ENCODE measurements around the gene RPS6KB2. TPM values are rescaled to one million over a fixed set of nuclear protein-coding genes. Genes with fewer than 3 reads are reported as not detected.
A peak's percentile ranks its signal among the peaks of the same experiment; 100 is the strongest.

Gene RPS6KB2
- total RNA-seq, 4 donors from 2014 or later = 53.5 to 108 (median 75.9) TPM

GRCh38 chr11:67392183-67392715 lies 36.0 kb upstream of the RPS6KB2 start:
- 0 to 8% methylated on average over 2 to 25 of the region's 31 CpGs for WGBS, 2 donors (ENCODE audit: low coverage in 1 of 2)
- Histone ChIP-seq H3K27ac (peak overlapping the region; percentile 86 to 96 (median 91)), H3K36me3 (peaks cover 0 to 1% (median 0%) of the 10 kb centered on the region in 4 donors), H3K4me1 (peaks cover 10 to 39% (median 23%) of the 10 kb centered on the region in 4 donors), H3K9me3 (no peaks in the 10 kb centered on the region), H3K4me3 (peak overlapping the region; percentile 69 to 94 (median 84)), H3K27me3 (no peaks in the 10 kb centered on the region)
- TF ChIP-seq, protein P1, sequence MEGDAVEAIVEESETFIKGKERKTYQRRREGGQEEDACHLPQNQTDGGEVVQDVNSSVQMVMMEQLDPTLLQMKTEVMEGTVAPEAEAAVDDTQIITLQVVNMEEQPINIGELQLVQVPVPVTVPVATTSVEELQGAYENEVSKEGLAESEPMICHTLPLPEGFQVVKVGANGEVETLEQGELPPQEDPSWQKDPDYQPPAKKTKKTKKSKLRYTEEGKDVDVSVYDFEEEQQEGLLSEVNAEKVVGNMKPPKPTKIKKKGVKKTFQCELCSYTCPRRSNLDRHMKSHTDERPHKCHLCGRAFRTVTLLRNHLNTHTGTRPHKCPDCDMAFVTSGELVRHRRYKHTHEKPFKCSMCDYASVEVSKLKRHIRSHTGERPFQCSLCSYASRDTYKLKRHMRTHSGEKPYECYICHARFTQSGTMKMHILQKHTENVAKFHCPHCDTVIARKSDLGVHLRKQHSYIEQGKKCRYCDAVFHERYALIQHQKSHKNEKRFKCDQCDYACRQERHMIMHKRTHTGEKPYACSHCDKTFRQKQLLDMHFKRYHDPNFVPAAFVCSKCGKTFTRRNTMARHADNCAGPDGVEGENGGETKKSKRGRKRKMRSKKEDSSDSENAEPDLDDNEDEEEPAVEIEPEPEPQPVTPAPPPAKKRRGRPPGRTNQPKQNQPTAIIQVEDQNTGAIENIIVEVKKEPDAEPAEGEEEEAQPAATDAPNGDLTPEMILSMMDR (IDR thresholded peaks at IDR 0.05) = no peak
- TF ChIP-seq POLR2A (IDR thresholded peaks at IDR 0.05) = no peak
- no peak for TF ChIP-seq EP300 (IDR thresholded peaks at IDR 0.05; ENCODE audit: low read depth)
- no peak for TF ChIP-seq POLR2AphosphoS5 (IDR thresholded peaks at IDR 0.05)
- intact Hi-C loops (cut with DNase I; ENCODE audit: low total_unique reads) = no loop called here
- DNase-seq = no peak
- in situ Hi-C loops (cut with MboI; ENCODE audit: low pct_ligation_motif_present in 1 of 4, low pct_unique_long_range_greater_than_20kb in 1 of 4, low sequenced_read_pairs in 3 of 4) = loop anchor here in 3 of 4 donors (10.0 to 25.0 kb wide), 2 partner anchors 93 to 130 kb away; partner anchors contain the start of genes AIP (in 2 of the 3) and GRK2 (in 1 of the 3)

DNA sequence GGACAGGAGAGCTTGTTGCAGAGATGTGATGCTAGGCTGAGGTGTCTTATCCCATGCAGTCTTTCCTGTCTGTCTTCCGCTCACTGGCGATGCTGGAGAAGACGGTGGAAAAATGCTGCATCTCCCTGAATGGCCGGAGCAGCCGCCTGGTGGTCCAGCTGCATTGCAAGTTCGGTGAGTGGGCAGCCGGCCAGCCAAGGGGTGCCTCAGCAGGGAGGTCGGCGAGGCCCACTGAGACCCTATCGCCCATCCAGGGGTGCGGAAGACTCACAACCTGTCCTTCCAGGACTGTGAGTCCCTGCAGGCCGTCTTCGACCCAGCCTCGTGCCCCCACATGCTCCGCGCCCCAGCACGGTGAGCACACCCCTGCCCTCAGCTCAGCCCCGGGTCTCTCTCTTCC lies 34.9 kb upstream of the RPS6KB2 start:
- H3K9me3 ChIP-seq = no peaks in the 10 kb centered on the region
- intact Hi-C loops (cut with DNase I; ENCODE audit: low total_unique reads) = no loop called here
- no peak for DNase-seq
- H3K27me3 ChIP-seq = no peaks in the 10 kb centered on the region
- peaks cover 0 to 13% (median 6%) of the 10 kb centered on the region in 4 donors for H3K36me3 ChIP-seq
- in situ Hi-C loops (cut with MboI; ENCODE audit: low pct_ligation_motif_present in 1 of 4, low pct_unique_long_range_greater_than_20kb in 1 of 4, low sequenced_read_pairs in 3 of 4) = loop anchor here in 3 of 4 donors (10.0 to 25.0 kb wide), 2 partner anchors 91 to 131 kb away; partner anchors contain the start of genes AIP (in 2 of the 3) and GRK2 (in 1 of the 3)
- H3K4me3 ChIP-seq = no peak overlapping the region
- H3K4me1 ChIP-seq = peaks cover 10 to 43% (median 25%) of the 10 kb centered on the region in 4 donors
- no peak for TF ChIP-seq POLR2A (IDR thresholded peaks at IDR 0.05)
- TF ChIP-seq, protein P1 (IDR thresholded peaks at IDR 0.05) = no peak
- no peak for TF ChIP-seq POLR2AphosphoS5 (IDR thresholded peaks at IDR 0.05)
- no peak for TF ChIP-seq EP300 (IDR thresholded peaks at IDR 0.05; ENCODE audit: low read depth)
- 94% methylated on average over 18 of the region's 18 CpGs; no CpG with 5 or more reads in 1 of the 2 donors for WGBS, 2 donors (ENCODE audit: low coverage in 1 of 2)
- H3K27ac ChIP-seq = no peak overlapping the region

GRCh38 chr11:67393990-67394389 lies 34.3 kb upstream of the RPS6KB2 start:
- H3K36me3 ChIP-seq = peaks cover 0 to 18% (median 8%) of the 10 kb centered on the region in 4 donors
- H3K4me1 ChIP-seq = peaks cover 10 to 44% (median 25%) of the 10 kb centered on the region in 4 donors

More at GRCh38 chr11:67393990-67394389, 34.3 kb upstream of the RPS6KB2 start:
- H3K27me3 ChIP-seq = no peaks in the 10 kb centered on the region
- no peak overlapping the region for H3K4me3 ChIP-seq
- no peak for DNase-seq
- no peaks in the 10 kb centered on the region for H3K9me3 ChIP-seq
- in situ Hi-C loops (cut with MboI; ENCODE audit: low pct_ligation_motif_present in 1 of 4, low pct_unique_long_range_greater_than_20kb in 1 of 4, low sequenced_read_pairs in 3 of 4) = loop anchor here in 3 of 4 donors (10.0 to 25.0 kb wide), 2 partner anchors 91 to 132 kb away; partner anchors contain the start of genes AIP (in 2 of the 3) and GRK2 (in 1 of the 3)
- no peak overlapping the region for H3K27ac ChIP-seq
- TF ChIP-seq, protein P1 (IDR thresholded peaks at IDR 0.05) = no peak
- no peak for TF ChIP-seq EP300 (IDR thresholded peaks at IDR 0.05; ENCODE audit: low read depth)
- no peak for TF ChIP-seq POLR2AphosphoS5 (IDR thresholded peaks at IDR 0.05)
- no peak for TF ChIP-seq POLR2A (IDR thresholded peaks at IDR 0.05)
- WGBS, 2 donors (ENCODE audit: low coverage in 1 of 2) = 84 to 86% methylated on average over 5 of the region's 5 CpGs
- intact Hi-C loops (cut with DNase I; ENCODE audit: low total_unique reads) = no loop called here
